HL-60 (cell line): Measurements from ENCODE around the gene BIK.

Experiments used
- DNase-seq, 2 experiments: peaks; one replicate each; pipeline ENCODE4 v3.0.0-alpha.2; 2010 to 2020; ENCODE audit warnings: low read depth in 1 of 2, low spot score in 1 of 2
- H3K27ac ChIP-seq: fragments of 250-450 bp; sonication (Bioruptor Pico); replicated peaks from 2 replicates; pipeline ENCODE4 v1.5.1; 2020; ENCODE audit warnings: mild to moderate bottlenecking, moderate library complexity
- H3K27me3 ChIP-seq: fragments of 250-450 bp; sonication (Bioruptor Pico); 2 replicates; pipeline ENCODE4 v1.5.1; 2021; ENCODE audit warnings: mild to moderate bottlenecking, moderate library complexity; ENCODE audit not compliant: insufficient read depth, poor library complexity, severe bottlenecking
- H3K4me3 ChIP-seq: replicated peaks from 2 replicates; pipeline ENCODE4 v1.5.1; 2011; ENCODE audit warnings: mild to moderate bottlenecking, control low read depth, low read length; ENCODE audit not compliant: insufficient read depth
- CTCF ChIP-seq: IDR thresholded peaks from one replicate; pipeline ENCODE4 v1.5.1; 2011; ENCODE audit warnings: low read length, control low read depth, inconsistent platforms; ENCODE audit not compliant: insufficient read depth
- GABPA ChIP-seq: IDR thresholded peaks from 2 replicates; pipeline ENCODE4 v1.6.1; 2012; ENCODE audit warnings: low read depth
- POLR2AphosphoS5 ChIP-seq: IDR thresholded peaks from 2 replicates; pipeline ENCODE4 v1.6.1; 2012; ENCODE audit warnings: low read depth
- REST ChIP-seq: IDR thresholded peaks from 2 replicates; pipeline ENCODE4 v1.6.1; 2012; ENCODE audit warnings: low read depth; ENCODE audit not compliant: insufficient replicate concordance
- SPI1 ChIP-seq: IDR thresholded peaks from 2 replicates; pipeline ENCODE4 v1.6.1; 2012; ENCODE audit warnings: low read depth, mild to moderate bottlenecking, borderline replicate concordance

The BIK gene

GRCh38 chr22:43118024-43118849, 7.7 kb downstream of the BIK start:
- Histone ChIP-seq H3K27ac (peak overlapping the region; percentile 18), H3K27me3 (no peaks in the 10 kb centered on the region), H3K4me3 (no peak overlapping the region)
- no peak for DNase-seq
- TF ChIP-seq GABPA (no peak), SPI1 (peak; percentile 66; the same call in 1 of the 2 replicates)

GRCh38 chr22:43118953-43119458, 8.5 kb downstream of the BIK start:
- no peak overlapping the region for H3K27ac ChIP-seq
- no peak for DNase-seq
- H3K27me3 ChIP-seq, result no peaks in the 10 kb centered on the region
- TF ChIP-seq GABPA (no peak), CTCF (no peak), REST (no peak), POLR2AphosphoS5 (no peak), SPI1 (no peak)
- no peak overlapping the region for H3K4me3 ChIP-seq

DNA sequence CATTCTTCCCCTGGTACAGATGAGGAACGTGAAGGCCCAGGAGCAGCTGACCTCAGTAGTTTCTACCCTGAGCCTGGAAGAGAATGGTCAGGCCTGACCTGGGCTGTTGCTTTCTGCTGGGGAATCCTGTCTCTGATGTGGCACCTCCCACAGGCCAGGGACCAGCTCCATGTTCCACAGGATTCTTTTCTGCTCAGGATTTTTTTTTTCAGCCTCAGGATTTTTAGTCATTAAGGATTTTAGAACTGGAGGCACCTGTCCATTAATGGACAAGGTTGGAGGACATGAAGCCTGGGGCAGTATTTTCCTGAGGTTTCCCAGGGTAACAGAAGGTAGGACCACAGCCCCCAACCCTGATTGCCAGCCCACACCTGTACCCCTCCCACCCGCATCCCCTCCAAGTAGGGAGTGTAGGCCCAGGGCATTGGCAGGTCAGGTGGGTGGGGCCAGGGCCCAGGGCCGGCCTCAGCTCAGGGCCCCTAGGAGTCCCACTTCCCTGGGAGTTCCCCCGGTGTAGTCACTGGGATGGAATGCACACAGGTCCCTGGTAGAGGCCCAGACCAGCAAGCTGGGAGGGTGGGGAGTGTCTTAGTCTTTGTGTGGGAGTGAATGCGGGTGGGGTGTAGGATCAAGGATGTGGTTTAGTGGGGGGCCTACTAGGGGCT, 16.1 kb downstream of the BIK start:
- DNase-seq, result no peak
- H3K4me3 ChIP-seq, result no peak overlapping the region
- TF ChIP-seq GABPA (no peak), SPI1 (no peak)
- H3K27ac ChIP-seq, result peak overlapping the region; percentile 86
- no peaks in the 10 kb centered on the region for H3K27me3 ChIP-seq

DNA sequence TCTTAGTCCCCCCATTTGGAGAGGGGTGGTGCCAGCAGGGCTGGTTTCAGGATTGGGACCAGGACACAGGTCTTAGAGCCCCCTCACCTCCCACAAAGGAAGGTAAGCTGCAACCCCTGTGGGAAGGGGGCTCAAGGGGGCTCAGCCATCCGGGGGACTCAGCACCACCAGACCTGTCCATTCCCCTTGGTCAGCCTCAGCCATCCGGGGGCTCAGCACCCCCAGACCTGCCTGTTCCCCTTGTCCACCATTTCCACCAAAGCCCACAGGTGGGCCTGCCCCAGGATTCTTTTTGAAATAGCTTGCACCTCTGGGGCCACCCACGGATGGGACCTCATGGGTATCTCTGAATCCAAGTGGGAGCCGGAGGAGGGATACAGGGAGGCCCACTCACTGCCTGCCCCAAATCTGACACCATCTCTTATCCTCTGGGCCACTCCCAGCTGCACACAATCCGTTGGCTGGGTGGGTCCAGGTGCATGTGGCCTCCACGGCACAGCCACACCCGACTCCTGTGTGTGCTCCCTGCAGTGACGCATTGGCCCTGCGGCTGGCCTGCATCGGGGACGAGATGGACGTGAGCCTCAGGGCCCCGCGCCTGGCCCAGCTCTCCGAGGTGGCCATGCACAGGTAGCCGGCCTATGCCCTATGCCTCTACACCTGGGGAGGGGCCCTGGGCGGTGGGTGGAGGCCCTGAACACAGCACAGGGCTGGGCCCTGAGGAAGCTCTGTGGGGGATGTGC, 16.8 kb downstream of the BIK start:
- no peaks in the 10 kb centered on the region for H3K27me3 ChIP-seq
- no peak overlapping the region for H3K4me3 ChIP-seq
- peak overlapping the region; percentile 86 for H3K27ac ChIP-seq
- TF ChIP-seq CTCF (no peak), GABPA (no peak), SPI1 (no peak), REST (no peak), POLR2AphosphoS5 (no peak)
- no peak for DNase-seq
